ENCODE data around the gene RBFOX2. TPM values are rescaled to one million over a fixed set of nuclear protein-coding genes. Genes with fewer than 3 reads are reported as not detected.

Gene RBFOX2
- total and polyA plus RNA-seq, 2 donors (not counting 3 experiments of a cell fraction or from before 2014, with no cell fraction given) = 125 to 142 TPM

- H3K4me1 ChIP-seq (ENCODE audit: control insufficient read depth, extremely low read depth, insufficient read depth, low read length) = peaks cover 5% of the 10 kb centered on the region
- TF ChIP-seq FOS (IDR thresholded peaks at IDR 0.05; ENCODE audit: borderline replicate concordance, insufficient read depth, low read length) = no peak
- no peak for TF ChIP-seq POLR2AphosphoS5 (IDR thresholded peaks at IDR 0.05; ENCODE audit: insufficient read depth, low read depth, low read length)
- no peak for TF ChIP-seq POLR2A (IDR thresholded peaks at IDR 0.05; ENCODE audit: low read depth, low read length)
- TF ChIP-seq CTCF (IDR thresholded peaks at IDR 0.05; ENCODE audit: extremely low read depth in 1 of 2, insufficient read depth in 1 of 2, low read depth in 1 of 2, low read length in 2 of 2) = no peak
- no peak for TF ChIP-seq JUN (IDR thresholded peaks at IDR 0.05; ENCODE audit: borderline replicate concordance, insufficient read depth, insufficient read length, low read depth)
- no peak for TF ChIP-seq MAX (IDR thresholded peaks at IDR 0.05; ENCODE audit: insufficient read depth, insufficient read length)
- TF ChIP-seq GATA2 (IDR thresholded peaks at IDR 0.05; ENCODE audit: insufficient read depth, insufficient read length, low read depth, low read length) = no peak
- TF ChIP-seq MYC (IDR thresholded peaks at IDR 0.05; ENCODE audit: low read depth, low read length) = no peak
- no peak for TF ChIP-seq EZH2 (IDR thresholded peaks at IDR 0.05; ENCODE audit: borderline replicate concordance, low read depth, low read length, severe bottlenecking)
- no peak overlapping the region for H3K9ac ChIP-seq (replicated peaks; ENCODE audit: extremely low read depth, insufficient read depth, low read length)
- H3K9me1 ChIP-seq (replicated peaks; ENCODE audit: control insufficient read depth, extremely low read depth, insufficient read depth, low read length) = no peaks in the 10 kb centered on the region
- no peaks in the 10 kb centered on the region for H3K9me3 ChIP-seq (replicated peaks; ENCODE audit: control insufficient read depth, insufficient read depth, low read length)
- H4K20me1 ChIP-seq (replicated peaks; ENCODE audit: control insufficient read depth, extremely low read depth, insufficient read depth, low read length) = peaks cover 7% of the 10 kb centered on the region
- dilution Hi-C loops (cut with MboI; ENCODE audit: extremely low pct_ligation_motif_present, low sequenced_read_pairs) = no loop called here
- H3K27ac ChIP-seq (ENCODE audit: insufficient read depth, low read depth, low read length) = no peak overlapping the region
- ChIA-PET POLR2A (no interaction called here), CTCF (interaction anchor here (1.0 kb wide), 1 partner anchor 244 kb away, joined by 3 read pairs; no protein-coding TSS in a partner anchor)
- intact Hi-C loops (cut with micrococcal nuclease) = no loop called here
- DNase-seq (ENCODE audit: low read depth, low spot score) (no peak), FAIRE-seq (no peak)
- H3K4me2 ChIP-seq (ENCODE audit: insufficient read depth, low read length) = no peak overlapping the region
- H3K79me2 ChIP-seq (ENCODE audit: control insufficient read depth, insufficient read depth, low read length) = peaks cover 90% of the 10 kb centered on the region
- no peaks in the 10 kb centered on the region for H3K27me3 ChIP-seq (ENCODE audit: control insufficient read depth in 2 of 2, insufficient read depth in 2 of 2, low read length in 2 of 2)
- no peak overlapping the region for H2AFZ ChIP-seq (ENCODE audit: low read depth, low read length)
- no TSS peak for BruUV-seq (replicated peaks)
- H3K4me3 ChIP-seq (replicated peaks in 1 of 3; ENCODE audit: insufficient read depth in 1 of 3, low read depth in 1 of 3, low read length in 3 of 3) = no peak overlapping the region
- H3K36me3 ChIP-seq (ENCODE audit: control insufficient read depth in 2 of 2, extremely low read depth in 1 of 2, insufficient read depth in 2 of 2, low read length in 2 of 2) = peaks cover 0 to 2% of the 10 kb centered on the region in 2 experiments
Observed at GRCh38 chr22:35821654-35822053, 207.0 kb downstream of the RBFOX2 start.
